ENCODE results near the gene ZNF195. TPM values are rescaled to one million over a fixed set of nuclear protein-coding genes. Genes with fewer than 3 reads are reported as not detected.
A peak's percentile ranks its signal among the peaks of the same experiment; 100 is the strongest.
"Not testable (repeated sequence)": the region's sequence is repeated elsewhere in the genome, so short reads cannot be mapped to it uniquely, and the experiment has no call there.

ZNF195 gene
- total RNA-seq, 1 donor from 2014 or later: 39.1 TPM

DNA sequence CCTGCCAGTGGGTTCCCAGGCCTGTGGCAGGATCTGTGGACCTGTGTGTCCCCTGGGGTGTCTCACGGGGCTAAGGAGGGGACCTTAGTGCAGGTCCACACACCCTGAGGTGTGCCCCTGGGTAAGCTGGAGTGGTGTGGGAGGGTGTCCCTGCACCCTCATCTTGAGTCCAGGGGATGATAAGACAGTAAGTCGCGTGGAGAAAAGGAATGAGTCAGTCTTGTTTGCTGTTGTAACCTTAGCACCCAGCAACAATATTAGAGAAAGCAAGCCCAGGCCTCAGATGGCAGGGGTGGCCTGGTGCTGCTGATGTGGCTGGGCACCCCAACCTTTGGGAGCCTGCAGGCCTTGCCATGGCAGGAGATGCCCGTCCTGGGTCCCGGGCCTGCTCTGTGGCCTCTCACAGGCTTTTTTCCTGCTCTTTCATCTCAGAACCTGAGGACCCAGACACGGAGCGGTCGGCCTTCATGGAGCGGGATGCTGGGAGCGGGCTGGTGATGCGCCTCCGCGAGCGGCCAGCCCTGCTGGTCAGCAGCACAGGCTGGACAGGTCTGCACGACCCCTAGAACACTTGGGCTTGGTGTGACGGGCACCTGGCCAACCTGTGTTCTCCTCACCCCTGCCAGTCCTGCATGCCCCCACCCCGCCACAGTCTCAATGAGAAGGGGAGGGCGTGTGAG lies 23.4 kb upstream of the ZNF195 start:
- DNase-seq (ENCODE audit: low read depth): not testable (repeated sequence)

DNA sequence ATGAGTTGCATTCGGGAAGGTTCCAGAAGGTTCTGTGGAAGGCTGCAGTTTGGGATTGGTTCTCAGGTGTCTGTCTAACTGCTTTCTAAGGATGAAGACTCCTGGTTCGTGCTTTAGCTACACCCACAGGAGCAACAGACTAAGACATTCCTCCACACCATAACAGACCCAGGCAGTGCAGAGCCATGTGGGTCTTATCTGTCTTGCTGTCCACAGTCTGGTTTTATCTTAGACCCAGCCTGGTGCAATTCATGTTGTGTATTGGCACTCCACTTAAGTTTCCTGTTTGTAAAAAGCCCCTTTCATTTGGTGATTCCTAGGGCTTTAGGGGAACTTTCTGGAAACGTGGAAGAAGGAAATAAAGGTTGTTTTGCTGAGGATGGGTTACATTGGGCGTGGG lies 22.1 kb upstream of the ZNF195 start:
- DNase-seq (ENCODE audit: low read depth): not testable (repeated sequence)

DNA sequence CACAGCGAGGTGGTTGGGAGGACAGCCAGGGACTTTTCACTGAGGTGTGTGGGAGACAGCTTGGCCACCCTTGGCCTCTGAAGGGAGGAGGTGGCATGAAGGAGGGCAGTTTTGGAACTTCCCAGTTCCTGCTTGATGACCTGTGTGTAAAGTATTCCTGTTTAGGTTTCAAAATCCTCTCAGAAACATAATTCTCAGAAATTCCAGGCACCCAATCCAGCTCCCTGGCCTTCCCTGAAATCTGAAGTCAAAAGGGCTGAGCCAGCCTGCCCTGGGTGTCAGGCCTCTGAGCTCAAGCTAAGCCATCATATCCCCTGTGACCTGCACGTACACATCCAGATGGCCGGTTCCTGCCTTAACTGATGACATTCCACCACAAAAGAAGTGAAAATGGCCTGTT lies 19.6 kb upstream of the ZNF195 start:
- not testable (repeated sequence) for DNase-seq (ENCODE audit: low read depth)

DNA sequence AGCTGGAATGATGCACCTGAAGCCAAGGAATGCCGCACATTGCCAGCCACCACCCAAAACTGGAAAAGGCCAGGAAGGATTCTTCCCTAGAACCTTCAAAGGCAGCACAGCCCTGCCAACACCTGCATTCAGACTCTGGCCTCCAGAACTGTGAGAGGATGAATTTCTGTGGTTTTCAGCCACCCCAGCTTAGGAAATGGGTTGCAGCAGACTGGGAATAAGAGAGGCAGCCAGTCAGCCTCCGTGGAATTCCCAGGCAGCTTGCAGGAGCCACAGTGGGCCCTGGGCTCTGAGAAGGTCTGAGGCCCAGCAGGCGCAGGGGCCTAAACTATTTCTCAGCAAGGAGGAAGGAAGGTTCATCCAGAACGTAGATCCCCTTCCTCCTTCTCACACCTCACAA lies 19.2 kb upstream of the ZNF195 start:
- DNase-seq (ENCODE audit: low read depth): peak; percentile 9

DNA sequence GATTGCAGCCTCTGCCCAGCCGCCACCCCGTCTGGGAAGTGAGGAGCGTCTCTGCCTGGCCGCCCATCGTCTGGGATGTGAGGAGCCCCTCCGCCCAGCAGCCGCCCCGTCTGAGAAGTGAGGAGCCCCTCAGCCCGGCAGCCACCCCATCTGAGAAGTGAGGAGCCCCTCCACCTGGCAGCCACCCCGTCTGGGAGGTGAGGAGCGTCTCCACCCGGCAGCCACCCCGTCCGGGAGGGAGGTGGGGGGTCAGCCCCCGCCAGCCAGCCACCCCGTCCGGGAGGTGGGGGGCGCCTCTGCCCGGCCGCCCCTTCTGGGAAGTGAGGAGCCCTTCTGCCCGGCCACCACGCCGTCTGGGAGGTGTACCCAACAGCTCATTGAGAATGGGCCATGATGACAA lies 18.3 kb upstream of the ZNF195 start:
- DNase-seq (ENCODE audit: low read depth): not testable (repeated sequence)

DNA sequence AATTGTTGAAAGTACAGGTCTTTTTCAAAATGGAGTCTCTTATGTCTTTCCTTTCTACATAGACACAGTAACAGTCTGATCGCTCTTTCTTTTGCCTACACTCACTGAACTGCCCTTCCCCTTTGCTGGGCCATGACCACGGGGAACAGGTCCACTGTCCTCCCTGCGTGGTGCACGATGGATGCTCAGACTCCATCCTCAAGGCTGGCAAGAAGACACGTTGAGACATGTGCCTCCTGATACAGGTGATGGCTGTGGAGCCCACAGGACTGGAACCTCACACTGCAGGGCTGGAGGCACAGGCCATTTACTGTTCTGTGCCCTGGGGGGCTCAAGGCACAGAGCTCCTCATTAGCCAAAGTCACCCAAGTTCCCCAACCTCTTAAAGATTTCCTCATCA lies 16.5 kb upstream of the ZNF195 start:
- DNase-seq (ENCODE audit: low read depth): not testable (repeated sequence)

DNA sequence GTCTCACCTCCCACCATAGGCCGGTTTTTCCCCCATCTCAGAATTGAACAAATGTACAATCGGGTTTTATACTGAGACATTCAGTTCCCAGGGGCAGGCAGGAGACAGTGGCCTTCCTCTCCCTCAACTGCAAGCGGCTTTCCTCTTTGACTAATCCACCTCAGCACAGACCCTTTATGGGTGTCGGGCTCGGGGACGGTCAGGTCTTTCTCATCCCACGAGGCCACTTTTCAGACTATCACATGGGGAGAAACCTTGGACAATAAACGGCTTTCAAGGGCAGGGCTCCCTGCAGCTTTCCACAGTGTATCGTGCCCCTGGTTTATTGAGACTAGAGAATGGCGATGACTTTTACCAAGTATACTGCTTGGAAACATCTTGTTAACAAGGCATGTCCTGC lies 16.0 kb upstream of the ZNF195 start:
- DNase-seq (ENCODE audit: low read depth): not testable (repeated sequence)

DNA sequence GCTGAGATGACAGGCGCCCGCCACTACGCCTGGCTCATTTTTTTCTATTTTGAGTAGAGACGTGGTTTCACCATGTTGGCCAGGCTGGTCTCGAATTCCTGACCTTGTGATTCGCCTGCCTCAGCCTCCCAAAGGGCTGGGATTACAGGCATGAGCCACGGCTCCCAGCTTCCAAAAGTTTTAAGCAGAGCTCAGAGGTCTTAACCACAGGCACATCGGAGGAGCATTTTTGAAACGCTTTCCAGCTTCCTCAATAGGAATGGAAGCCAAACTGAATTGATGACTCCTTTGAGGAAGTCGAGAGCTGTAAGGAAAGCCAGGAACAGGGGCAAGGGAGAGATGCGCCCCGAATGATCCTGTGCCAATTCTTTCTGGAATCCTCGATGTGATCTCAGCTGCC lies 14.5 kb upstream of the ZNF195 start:
- not testable (repeated sequence) for DNase-seq (ENCODE audit: low read depth)

DNA sequence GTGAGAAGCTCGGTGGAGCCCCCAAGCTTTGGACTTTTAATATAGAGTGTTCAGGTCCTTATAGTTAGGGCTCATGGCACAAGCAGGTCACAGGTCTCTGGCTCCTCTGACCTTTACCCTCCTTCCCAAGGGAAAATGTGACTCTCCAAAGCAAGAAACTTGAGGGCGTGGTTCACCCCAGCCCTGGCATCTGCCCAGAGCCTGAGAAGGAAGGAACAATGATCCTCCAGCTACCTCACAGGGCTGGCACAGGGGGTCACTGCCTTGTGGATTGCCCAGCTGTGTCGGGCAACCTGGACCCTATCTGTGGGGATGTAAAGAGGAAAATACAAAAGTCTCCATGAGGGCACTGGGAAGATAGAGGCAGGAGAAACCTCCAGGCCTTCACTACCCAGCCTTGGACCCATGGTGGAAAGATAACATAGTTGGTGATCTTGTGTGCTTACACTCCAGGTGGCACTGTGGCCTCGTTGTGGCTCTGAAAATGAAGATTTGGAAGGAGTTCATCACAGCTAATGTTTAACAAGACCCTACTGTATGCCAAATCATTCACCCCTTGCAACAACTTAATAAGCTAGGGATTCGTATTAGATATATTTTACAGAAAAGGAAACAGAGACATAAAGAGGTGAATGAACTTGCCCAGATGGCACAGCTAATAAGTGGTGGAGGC lies 3.8 kb upstream of the ZNF195 start:
- no peak for DNase-seq (ENCODE audit: low read depth)

DNA sequence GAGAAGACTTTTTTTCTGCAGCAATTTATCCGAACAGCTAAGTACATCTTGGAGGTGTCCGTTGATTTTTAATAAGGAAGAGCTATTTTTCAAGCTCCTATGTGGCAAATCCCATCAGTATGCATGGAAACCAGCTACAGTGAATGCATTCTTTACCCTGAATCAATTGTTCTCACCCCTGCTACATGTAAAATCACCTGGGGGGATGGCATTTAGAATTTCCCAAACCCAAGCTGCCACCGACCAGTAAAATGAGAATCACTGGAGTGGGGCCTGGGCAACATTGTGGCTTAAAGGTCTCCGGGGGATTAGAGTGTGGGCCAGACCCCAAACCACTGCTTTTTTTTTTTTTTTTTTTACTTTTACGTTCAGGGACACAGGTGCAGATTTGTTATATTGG lies 2.8 kb upstream of the ZNF195 start:
- no peak for DNase-seq (ENCODE audit: low read depth)

DNA sequence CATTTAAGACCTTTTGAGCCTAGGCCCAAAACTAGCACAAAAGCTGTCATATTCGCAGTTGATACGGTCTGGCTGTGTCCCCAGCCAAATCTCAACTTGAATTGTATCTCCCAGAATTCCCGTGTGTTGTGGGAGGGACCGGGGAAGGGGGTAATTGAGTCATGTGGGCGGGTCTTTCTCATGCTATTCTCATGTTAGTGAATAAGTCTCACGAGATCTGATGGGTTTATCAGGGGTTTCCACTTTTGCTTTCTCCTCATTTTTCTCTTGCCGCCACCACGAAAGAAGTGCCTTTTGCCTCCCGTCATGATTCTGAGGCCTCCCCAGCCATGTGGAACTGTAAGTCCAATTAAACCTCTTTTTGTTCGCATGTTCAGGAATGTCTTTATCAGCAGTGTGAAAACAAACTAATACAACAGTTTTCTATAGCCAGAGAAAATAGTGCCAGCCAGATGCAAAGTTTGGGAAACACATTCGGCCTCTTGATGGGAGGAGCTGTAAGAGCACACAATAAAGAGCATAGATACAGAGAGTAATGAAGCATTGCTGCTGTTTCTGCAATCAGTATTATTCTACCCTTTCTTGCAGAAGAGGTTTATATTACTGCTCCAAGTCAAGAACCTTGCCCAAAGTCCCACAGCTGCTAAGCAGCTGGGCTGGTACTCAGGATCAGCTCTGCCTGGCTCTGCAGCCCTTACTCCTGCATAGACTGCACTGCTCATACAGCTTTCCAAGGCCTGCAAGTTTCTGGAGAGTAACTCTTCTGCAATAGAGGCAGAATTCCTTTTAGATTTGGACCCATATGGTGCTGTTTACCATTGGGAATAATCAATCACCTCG lies 2.0 kb upstream of the ZNF195 start:
- DNase-seq (ENCODE audit: low read depth): no peak

DNA sequence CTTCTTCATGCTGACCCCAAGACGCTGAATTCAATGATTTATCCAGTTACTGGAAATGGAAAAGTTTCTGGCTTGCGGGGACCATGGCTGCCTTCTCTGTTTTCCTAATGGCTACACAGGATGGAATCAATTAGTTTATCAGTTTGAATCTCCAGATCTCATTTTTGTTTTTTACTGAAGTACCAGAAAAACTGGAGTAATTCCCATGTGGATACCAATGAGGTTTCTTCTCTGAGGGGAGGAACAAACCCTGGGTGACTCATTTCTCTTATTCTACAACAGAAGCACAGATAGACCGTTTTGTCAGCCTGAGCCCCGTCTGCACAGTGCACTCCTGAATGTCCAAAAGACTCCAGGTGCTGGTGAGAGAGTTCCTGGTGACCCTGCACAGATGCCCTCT lies 3.4 kb downstream of the ZNF195 start:
- DNase-seq (ENCODE audit: low read depth): no peak

DNA sequence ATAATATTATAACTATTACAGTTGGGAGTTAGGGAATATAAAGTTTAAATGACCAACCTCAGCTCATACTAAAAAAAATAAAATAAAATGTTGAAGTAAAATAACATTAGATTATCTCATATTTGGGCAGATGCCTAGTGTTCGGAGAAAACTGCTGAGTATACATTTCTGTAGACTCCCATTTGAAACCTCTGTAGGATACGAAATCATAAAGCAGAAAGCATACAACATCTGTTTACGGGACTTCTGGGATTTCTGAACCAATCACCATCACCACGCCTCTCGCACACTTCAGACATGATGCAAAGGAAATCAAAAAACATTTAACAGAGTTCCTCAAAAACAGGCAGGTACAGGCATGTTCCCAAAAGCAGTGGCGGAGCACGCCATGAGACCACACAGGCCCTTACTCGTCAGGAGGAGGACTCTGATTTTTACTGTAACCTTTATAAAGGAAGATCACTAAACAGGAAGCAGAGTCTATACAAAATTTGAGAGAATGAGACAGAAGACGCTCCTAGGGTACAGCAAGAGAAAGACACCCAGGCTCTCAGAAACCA lies 8.6 kb downstream of the ZNF195 start:
- no peak for DNase-seq (ENCODE audit: low read depth)

DNA sequence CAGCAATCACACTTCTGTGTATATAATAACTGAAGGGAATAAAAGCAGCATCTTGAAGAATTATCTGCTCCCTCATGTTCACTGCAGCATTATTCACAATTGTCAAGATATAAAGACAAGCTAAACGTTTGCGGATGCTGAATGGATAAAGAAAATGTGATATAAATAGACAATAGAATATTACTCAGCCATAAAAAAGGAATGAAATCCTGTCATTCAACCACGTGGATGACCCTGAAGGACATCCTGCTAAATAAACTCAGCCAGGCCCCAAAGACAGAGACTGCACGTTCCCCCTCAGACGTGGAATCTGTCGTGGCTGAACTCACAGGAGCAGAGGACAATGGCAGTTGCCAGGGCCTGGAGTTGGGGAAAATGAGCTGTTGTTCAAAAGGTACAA lies 9.6 kb downstream of the ZNF195 start:
- DNase-seq (ENCODE audit: low read depth): no peak

DNA sequence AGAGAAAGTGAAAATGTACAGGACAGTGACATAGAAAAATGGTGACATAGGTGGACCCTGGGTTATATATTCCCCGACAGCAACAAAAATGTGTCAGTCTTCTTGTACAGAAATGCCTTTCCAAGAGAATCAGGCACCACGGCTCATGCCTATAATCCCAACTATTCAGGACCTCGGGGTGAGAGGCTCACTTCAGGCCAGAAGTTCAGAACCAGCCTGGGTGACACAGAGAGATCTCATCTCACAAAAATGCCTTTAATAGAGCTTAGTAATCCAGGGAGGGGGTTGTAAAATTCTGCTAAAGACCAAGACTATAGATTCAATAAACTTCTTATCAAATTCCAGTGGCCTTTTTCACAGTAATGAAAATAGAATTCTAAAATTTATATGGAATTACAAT lies 10.7 kb downstream of the ZNF195 start:
- no peak for DNase-seq (ENCODE audit: low read depth)

DNA sequence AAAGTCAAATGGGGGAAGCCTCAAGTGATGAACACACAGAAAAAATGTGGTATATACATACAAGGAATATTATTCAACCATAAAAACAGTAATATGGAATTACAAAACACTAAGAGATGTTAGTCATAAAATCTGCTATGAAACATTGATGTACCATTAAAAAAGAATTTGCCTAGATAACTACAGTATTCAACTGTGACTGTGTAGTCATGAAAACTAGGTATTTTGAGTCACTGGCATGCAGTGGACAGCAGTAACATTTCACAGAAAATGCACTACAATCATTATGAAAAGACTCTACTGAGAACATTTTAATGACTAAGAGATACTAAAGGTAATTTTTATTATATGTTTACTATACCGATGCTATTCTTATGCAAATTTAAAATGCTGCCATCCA lies 11.7 kb downstream of the ZNF195 start:
- no peak for DNase-seq (ENCODE audit: low read depth)

DNA sequence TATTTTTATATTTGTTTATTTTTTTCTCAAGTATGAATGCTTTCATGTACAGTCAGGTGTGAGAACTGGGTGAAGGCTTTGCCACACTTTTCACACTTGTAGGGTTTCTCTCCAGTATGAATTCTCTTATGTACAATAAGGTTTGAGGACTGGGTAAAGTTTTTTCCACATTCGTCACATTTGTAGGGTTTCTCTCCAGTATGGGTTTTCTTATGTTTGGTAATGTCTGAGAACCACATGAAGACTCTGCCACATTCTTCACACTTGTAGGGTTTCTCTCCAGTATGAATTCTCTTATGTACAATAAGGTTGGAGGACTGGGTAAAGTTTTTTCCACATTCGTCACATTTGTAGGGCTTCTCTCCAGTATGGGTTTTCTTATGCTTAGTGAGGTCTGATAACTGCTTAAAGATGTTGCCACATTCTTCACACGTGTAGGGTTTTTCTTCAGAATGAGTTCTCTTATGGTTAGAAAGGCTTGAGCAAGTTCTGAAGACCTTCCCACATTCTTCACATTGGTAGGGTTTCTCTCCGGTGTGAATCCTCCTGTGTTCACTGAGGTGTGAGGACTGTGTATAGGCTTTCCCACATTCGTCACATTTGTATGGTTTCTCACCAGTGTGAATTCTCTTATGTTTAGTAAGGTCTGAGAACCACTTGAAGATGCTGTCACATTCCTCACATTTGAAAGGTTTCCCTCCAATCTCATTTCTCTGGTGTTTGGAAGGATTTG lies 19.7 kb downstream of the ZNF195 start:
- no peak for DNase-seq (ENCODE audit: low read depth)

DNA sequence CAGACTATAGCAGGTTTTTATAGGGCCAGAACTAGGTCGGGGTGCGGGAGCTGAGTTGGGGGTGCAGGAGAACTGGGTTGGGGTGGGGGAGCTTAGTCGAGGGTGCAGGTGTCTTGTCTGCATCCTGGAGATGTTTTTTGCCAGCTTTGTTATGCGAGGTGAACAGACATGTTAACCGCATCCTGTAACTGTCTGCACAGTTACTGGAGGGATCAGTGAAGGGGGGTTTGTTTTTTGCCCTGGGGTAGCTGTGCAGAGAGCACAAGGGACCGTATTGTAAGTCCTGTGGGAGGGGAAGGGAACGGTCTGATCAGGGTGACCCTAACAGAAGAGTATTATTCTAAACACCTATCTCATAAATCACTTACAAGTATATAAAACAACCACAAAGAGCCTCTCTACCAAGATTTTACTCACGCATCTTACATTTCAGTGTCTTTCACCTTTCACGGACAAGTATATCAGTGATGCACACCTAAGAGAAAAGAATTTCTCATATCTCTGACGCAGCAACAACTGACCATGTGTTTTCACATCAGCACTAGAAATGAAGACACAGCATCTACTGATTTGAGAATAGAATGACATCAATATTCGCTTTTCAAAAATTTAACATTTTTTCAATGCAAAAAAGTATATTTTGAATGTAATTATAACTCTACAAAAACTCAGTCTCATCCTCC lies 20.8 kb downstream of the ZNF195 start:
- no peak for DNase-seq (ENCODE audit: low read depth)

DNA sequence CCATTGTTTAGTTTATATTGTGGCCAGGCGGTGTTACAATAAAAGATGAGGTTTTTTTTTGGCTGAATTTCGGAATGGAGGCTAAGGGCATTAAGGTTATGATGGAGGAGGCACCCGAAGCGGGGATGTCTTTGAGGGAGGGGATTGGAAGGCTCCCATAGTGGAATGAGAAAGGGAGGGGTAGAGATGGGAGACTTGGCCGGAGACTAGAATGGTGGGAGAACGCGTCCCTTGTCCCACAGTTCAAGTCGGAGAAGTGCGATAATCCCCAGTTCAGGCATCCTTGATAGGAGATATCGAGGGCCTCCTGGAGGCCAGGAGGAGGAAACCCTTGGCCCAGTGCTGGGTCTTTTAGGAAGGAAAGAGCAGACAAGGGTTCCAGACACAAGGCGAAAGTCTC lies 21.6 kb downstream of the ZNF195 start:
- no peak for DNase-seq (ENCODE audit: low read depth)

DNA sequence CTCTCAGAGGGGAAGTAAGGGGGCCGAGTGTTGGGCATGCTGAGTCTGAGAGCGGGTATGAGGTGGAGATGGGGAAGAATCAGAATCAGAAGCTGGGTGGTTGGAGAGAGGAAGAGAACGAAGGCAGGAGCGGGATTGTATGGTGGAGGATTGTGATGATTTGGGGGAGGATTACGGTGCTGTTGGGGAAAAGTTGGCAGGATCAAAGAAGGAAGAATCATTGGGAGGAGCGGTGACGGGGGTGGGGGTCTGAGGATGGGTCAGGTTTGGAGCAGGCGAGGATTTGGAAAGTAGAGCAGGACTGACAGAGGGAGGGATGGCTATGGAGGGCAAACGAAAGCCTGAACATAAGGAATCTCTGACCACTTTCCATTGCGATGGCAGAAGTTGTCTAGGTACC lies 22.1 kb downstream of the ZNF195 start:
- no peak for DNase-seq (ENCODE audit: low read depth)

DNA sequence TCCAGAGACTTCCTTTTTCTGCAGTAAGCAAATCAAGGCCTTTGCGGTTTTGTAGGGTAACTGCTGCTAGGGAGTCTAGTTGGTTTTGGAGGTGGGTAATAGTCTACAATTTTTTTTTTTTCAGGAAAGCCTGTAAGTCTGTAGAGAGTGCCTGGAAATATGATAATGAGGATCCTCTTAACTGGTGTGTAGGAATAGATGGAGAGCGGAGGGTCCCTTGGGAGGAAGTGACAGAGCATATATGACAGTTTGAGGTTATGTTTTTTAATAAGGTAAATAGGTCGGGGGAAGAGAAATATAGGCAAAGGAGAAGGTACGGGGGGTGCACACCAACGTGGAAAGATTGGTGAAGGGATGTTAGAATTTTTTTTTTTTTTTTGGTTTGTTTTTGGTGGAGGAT lies 25.9 kb downstream of the ZNF195 start:
- DNase-seq (ENCODE audit: low read depth): no peak
